Stimulated activated CD4-positive, alpha-beta T cell treated with anti-CD3 and anti-CD28 coated beads, Interleukin-12 subunit alpha, Interleukin-12 subunit beta, amount 100 ng/mL, for 4 hours (primary cell): Measurements from ENCODE around the gene GPRC6A.

Experiments used
- DNase-seq: peaks from one replicate; pipeline ENCODE4 v3.0.0-alpha.2; 2020

Gene GPRC6A

DNA sequence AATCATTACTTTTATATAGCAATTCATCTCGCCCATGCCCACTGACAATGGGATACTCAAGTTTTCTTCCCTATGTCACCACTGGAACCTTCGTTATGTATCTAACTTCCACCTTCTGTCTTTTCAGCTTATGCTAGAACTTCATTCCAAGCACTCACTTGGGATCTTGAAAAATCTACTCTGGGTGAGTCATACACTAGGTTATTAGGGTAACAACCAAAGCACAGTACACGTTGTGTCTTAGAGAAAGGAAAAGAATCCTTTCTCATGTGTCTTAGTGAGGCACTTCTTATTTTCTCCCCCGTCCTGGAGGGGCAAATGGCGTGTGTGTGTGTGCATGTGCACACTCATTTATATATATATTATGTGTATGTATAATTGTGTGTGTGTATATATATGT lies 45.0 kb downstream of the GPRC6A start:
- DNase-seq = no peak

DNA sequence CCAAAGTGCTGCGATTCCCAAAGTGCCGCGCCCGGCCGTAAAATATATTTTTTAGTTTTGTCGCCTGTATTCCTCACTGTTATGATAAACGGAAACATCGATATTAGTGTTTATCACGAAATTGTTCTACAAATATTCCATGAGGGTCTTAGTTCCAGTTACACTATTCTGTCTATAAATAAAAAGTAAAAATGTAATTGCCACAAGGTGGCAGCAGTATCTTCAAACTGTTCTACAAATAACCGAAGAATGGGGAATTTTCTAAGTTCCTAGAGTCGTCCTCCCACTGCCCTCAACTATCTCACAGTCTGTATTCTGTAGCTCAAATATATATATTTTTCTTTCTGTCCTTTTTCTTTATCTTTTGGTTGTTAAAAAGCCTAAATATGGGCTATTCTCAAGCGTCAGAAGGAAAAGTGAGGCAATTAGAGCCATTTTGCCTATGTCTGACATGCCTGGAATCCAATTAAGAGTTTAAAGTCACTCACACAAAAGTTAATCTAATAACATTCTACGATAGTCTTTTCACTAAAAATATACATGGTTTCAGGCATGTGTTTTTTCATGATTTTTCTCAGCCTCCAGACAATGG lies 49.2 kb downstream of the GPRC6A start:
- DNase-seq = no peak

DNA sequence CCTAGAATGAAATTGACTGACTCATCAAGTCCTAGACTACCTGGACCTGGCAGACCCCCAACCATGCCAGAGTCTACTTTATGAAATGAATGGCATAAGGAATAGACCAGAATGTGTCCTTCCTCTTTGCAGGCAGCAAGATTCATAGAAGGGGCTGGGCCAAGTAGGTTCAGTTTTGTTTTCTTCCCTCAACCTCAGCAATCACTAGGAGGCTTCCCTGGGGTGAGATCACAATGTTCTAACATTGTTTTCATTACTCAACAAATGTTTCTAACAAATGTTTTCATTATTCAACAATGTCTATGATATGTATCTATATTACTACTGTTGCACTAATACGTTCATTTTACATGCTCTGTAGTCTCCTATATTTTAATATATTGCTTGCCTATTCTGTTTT lies 55.0 kb downstream of the GPRC6A start:
- no peak for DNase-seq

DNA sequence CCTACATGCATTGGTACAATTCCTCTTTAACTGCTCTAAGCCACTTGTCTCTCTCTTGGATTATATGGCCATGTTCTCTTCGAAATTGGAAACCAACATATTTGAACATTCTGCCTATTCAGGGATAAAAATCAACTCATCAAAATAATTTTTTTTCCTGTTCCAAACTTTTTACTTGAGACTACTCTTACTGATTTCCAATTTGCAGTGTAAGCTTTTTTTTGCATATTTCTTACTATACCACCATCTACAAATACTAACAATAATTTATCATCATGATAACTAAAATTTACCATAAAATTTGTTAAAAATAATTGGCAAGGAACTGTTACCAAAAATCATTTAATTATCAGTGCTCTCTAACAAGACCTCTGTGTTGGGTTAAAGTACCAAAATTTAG lies 56.4 kb downstream of the GPRC6A start:
- DNase-seq = no peak

DNA sequence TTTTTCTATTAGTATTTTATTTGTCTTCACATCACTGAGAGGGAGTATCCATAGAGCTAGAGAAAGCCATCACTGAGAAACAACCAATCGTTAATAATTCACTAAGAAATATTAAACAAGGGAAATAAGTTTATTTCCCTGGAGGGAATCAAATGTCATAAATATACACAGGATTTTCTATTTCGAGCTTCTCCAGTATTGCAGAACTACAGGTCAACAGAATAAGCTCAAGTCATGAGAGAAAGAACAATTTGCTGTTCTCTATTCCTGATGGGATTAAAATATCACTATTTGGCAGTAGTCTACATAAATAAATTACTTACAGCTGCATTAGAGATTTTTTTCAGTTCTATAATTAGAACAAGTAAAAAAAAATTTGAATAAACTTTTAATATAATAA lies 61.2 kb downstream of the GPRC6A start:
- no peak for DNase-seq

DNA sequence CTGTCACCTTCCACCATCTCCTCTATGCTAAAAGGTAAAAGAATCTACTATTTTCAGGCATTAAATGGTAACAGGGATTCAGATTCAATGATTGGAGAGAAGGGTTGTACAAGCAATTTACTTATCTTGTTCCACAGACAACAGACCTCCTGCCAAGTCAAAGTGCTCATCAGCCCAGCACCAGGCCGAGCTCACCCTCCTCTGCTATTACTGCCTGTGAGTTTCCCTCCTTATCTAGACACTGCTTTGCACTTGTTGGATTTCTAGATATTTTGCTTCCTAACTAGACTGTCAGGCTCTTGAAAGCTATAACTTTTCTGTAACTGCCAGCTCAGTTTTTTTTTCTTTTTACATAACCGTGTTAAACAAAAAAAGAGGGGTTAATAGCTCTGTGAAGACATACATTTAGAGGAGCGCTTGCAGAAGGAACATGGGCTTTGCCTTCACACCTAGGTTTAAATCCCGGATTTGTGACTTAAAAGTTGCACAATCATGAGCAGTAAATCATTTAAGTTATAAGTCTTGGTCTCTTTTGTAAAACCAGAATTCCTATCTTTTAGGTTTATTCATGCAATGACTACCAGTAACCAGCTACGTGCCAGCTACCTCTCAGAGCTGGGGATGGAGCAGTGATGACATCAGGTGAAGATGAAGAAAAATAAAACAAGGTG lies 62.2 kb downstream of the GPRC6A start:
- DNase-seq = no peak

DNA sequence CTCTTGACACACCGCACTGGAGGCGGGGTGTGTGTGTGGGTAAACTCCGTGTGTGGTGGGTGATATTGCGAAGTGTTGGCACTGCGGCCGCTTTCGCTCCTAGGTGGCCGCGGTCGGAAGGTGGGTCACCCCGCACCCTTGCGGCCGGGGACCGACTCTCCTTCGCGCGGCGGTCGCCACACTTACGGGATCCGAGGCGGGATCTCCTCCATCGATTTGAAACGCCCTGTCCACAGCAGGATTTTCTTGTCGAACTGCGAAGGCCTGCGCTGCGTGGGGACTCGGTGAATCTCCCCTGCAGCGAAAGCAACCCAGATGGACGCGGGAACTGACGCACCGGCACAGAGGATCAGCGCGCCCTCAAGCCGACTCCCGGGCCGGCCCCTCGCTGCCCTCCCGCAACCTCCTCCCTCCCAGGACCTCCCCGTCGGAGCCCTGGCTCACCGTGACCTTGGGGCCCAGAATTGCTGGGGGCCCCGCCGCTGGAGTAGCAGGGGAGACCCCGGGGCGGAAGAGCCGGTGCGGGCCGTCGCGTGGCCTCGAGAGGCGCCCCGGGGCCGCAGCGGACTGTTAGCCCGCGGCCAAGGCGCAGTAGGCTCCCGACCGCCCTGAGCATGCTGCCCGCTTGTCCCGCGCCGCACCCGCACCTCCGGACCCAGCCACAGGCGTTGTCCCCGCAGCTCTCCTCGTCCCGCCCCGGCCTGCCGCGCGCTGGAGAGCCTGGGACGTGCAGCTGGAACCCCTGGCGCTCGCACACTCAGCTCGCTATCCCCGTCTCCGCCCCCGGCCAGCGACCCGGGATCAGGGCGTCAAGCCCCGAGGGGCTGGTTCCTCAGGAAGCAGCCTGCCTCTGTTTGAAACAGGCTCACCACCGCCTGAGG lies 63.7 kb downstream of the GPRC6A start, which contains the start of gene FAM162B:
Gene FAM162B (minus strand): TSS at position 759 of the 881 bp plus-strand sequence. CDS start 143 bp downstream, at position 616.
- DNase-seq = no peak

DNA sequence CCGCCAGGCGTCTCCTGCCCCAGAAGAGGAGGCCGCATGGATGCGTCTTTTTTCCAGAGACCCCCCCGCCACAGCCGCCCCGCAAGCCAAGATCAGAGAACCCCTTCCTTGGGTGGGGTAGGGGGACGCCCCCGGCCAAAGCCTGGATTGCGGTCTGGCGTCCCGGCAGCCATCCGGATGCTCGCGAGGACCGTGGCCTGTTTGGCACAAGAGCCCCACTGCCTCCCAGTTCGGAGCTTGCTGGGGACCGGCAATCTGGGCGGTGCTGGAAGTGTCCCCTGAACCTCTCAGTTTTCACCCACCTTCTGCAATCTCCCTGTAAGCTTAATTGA lies 64.3 kb downstream of the GPRC6A start:
- DNase-seq = no peak

DNA sequence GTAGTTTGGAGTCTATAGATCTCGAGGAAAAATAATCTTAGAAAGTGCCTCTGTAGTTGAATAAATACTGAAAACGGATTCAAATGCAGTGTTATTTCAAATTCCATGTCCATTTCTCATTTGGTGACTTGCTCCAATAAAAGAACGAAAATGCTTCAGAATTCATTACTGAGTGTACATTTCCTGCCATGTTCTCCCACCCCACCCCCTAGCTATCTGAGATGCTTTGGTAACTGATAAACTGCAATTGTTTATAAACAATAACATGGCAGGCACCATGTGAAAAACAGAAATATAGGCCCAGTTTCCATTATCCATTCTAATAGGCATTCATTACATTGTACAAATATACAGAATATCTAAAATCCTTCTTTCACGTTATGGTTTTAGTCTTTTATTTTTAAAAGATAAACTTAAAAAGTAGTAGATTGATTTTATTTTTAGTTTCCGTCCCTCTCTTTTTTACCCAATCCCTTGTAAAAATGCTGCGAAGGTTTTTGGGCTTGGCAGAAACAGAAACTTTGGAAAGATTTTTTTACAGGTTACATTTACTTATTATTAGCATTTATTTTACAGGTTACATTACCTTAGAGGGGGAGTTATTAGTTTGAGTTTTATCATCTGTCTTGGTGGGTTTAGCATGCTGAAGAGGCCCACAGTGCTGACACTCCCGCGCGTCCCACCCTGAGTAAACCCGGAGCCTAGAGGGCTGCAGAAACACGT lies 64.8 kb downstream of the GPRC6A start:
- DNase-seq = no peak

DNA sequence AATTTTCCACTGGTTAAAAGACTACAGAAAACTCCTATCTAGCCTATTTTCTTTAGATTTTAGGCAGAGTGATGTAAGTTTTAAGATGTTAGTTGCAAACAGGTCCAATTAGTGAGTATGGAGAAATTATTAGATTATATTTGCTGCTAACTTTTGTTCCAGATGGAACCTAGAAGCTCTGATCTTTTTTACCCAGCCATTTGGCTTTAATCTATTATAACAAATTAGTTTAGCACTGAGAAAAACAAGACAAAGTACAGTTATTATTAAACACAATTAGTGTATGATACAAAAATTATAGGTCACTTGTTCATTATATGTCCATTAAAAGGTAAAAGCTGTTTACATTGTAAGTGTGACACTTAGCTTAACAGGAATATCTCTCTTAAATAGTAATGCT lies 65.8 kb downstream of the GPRC6A start:
- no peak for DNase-seq

DNA sequence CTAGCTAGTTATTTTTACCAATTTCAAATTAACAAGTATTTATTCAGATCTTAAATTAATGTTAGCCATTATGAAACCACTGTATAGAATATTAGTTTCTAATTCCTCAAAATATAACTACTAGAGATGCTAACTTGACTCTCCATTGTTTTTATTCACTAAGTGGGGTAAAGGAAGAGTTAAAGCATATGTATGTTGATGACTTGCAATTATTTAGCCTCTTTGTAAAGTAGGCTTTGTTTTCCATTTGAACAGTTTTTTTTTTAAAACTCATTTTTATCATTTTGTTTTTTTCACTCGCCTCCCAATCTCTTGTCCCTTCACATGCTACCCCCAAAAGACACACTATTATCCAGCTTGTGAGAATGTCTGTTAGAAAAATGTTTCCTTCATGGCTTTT lies 66.6 kb downstream of the GPRC6A start:
- DNase-seq = no peak

DNA sequence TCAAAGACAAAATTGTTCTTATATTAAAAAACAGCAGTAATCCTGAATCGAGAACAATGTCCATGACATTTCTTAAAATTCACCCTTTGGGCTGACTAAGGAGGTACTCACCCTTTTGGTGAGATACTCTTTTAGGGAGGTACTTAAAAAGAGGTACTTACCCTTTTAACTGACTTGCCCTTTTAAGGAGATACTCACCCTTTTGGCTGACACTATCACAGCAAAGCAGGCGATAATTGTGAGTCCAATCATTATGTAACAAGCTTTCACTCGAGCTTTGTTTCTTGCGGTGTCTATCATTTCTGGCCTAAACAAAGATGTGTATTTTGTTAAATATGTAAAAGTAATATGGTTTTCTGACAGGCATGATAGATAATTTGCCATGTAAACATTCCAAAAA lies 67.1 kb downstream of the GPRC6A start:
- DNase-seq = no peak

DNA sequence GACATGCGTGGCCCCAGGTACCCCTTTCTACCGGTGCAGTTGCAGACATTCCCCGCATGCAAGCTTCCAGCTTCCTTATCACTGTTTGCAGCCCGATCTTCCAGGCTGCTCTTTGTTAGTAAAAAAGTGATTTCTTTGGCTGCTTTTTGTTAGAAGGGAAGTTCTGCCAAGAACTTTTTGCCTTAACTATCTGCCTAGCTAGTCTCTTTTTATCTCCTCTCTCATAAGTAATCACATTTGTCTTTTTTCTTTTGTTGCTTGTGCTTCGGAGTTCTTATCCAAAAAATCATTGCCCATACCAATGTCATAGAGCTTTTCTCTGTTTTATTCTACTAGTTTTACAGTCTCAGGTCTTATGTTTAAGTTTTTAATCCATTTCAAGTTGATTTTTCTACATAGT lies 83.7 kb downstream of the GPRC6A start:
- no peak for DNase-seq
